Astrocyte (in vitro differentiated cells and primary cell): ENCODE measurements around the gene WFDC13.

Experiments
- EZH2 ChIP-seq: IDR thresholded peaks from 2 replicates; pipeline ENCODE4 v1.6.1; 2012; ENCODE audit warnings: mild to moderate bottlenecking, low read length, inconsistent platforms; ENCODE audit not compliant: insufficient read depth
- TF ChIP-seq, protein P1 (sequence below): IDR thresholded peaks from 2 replicates; pipeline ENCODE4 v1.5.1; 2011; ENCODE audit warnings: low read depth, mild to moderate bottlenecking, inconsistent platforms, low read length, moderate library complexity; ENCODE audit not compliant: insufficient read depth

DNA sequence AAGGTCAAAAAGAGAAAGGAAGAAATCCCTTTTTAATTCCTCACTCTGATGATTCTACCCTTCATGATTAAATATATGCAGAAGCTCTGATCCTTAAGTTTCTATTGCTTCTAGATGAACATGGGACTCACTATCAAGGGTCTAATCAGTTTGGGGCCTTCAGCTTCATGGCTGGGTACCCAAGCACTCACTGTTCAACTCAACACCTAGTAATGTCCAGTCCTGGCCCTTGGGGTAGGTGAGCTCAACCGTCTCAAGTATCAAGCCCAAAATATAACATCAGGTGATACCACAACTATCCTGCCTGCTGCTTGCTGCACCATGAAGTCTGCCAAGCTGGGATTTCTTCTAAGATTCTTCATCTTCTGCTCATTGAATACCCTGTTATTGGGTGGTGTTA lies 20.2 kb downstream of the WFDC13 start, which contains the start of gene SPINT4:
- no peak for TF ChIP-seq EZH2
- TF ChIP-seq, protein P1, sequence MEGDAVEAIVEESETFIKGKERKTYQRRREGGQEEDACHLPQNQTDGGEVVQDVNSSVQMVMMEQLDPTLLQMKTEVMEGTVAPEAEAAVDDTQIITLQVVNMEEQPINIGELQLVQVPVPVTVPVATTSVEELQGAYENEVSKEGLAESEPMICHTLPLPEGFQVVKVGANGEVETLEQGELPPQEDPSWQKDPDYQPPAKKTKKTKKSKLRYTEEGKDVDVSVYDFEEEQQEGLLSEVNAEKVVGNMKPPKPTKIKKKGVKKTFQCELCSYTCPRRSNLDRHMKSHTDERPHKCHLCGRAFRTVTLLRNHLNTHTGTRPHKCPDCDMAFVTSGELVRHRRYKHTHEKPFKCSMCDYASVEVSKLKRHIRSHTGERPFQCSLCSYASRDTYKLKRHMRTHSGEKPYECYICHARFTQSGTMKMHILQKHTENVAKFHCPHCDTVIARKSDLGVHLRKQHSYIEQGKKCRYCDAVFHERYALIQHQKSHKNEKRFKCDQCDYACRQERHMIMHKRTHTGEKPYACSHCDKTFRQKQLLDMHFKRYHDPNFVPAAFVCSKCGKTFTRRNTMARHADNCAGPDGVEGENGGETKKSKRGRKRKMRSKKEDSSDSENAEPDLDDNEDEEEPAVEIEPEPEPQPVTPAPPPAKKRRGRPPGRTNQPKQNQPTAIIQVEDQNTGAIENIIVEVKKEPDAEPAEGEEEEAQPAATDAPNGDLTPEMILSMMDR: no peak
